Neural cell (in vitro differentiated cells): ENCODE data around the gene MPDZ. TPM values are rescaled to one million over a fixed set of nuclear protein-coding genes. Genes with fewer than 3 reads are reported as not detected.

ENCODE experiments used
- H2AFZ ChIP-seq: fragments of 200-600, 300-800 bp; sonication (generic), shearing (Covaris generic); 2 replicates; pipeline ENCODE4 v1.6.0; 2014; ENCODE audit warnings: low read depth, mild to moderate bottlenecking, antibody characterized with exemption, low read length, moderate library complexity
- H3F3A ChIP-seq: fragments of 200-600 bp; shearing (Covaris generic); 2 replicates; pipeline ENCODE4 v1.6.1; 2016; ENCODE audit warnings: mild to moderate bottlenecking, moderate library complexity, mixed read lengths, antibody characterized with exemption, low read length; ENCODE audit not compliant: insufficient read depth, poor library complexity, severe bottlenecking
- H3K27ac ChIP-seq: fragments of 200-600, 300-800 bp; sonication (generic), shearing (Covaris generic); 2 replicates; pipeline ENCODE4 v1.5.1; 2014; ENCODE audit warnings: mild to moderate bottlenecking, low read length, moderate library complexity
- H3K27me3 ChIP-seq: fragments of 300-800, 200-600 bp; sonication (generic), shearing (Covaris generic); 2 replicates; pipeline ENCODE4 v1.6.0; 2014; ENCODE audit warnings: mild to moderate bottlenecking, low read depth, low read length, moderate library complexity; ENCODE audit not compliant: insufficient read depth
- H3K36me3 ChIP-seq: fragments of 300-800, 200-600 bp; sonication (generic), shearing (Covaris generic); 2 replicates; pipeline ENCODE4 v1.5.1; 2014; ENCODE audit warnings: mild to moderate bottlenecking, antibody characterized with exemption, low read length, moderate library complexity; ENCODE audit not compliant: insufficient read depth
- H3K4me2 ChIP-seq: fragments of 300-800, 200-600 bp; sonication (generic), shearing (Covaris generic); 2 replicates; pipeline ENCODE4 v1.6.0; 2014; ENCODE audit warnings: mild to moderate bottlenecking, low read length
- H3K4me3 ChIP-seq: fragments of 300-800, 200-600 bp; sonication (generic), shearing (Covaris generic); 2 replicates; pipeline ENCODE4 v1.5.1; 2014; ENCODE audit warnings: mild to moderate bottlenecking, low read length, moderate library complexity
- H3K79me2 ChIP-seq: fragments of 200-600 bp; shearing (Covaris generic); replicated peaks from 2 replicates; pipeline ENCODE4 v1.6.0; 2014; ENCODE audit warnings: mild to moderate bottlenecking, low read length, moderate library complexity; ENCODE audit not compliant: insufficient read depth
- H3K9ac ChIP-seq: fragments of 300-800, 200-600 bp; sonication (generic), shearing (Covaris generic); 2 replicates; pipeline ENCODE4 v1.6.1; 2016; ENCODE audit warnings: mild to moderate bottlenecking, low read length, mixed read lengths
- H3K9me2 ChIP-seq: fragments of 200-600 bp; shearing (Covaris generic); 2 replicates; pipeline ENCODE4 v1.6.1; 2016; ENCODE audit warnings: mild to moderate bottlenecking, low read length, mixed read lengths; ENCODE audit not compliant: insufficient read depth
- H3K9me3 ChIP-seq: fragments of 200-600, 300-800 bp; sonication (generic), shearing (Covaris generic); 2 replicates; pipeline ENCODE4 v1.6.1; 2016; ENCODE audit warnings: mild to moderate bottlenecking, mixed run types, low read length, moderate library complexity, mixed read lengths
- H4K20me1 ChIP-seq: fragments of 200-600 bp; shearing (Covaris generic); 2 replicates; pipeline ENCODE4 v1.6.1; 2016; ENCODE audit warnings: mild to moderate bottlenecking, mixed run types; ENCODE audit not compliant: insufficient read depth
- EP300 ChIP-seq: fragments of 450-650 bp; conservative IDR thresholded peaks from 2 replicates; pipeline ENCODE4 v1.6.1; 2014; ENCODE audit warnings: antibody characterized with exemption, mild to moderate bottlenecking, moderate library complexity; ENCODE audit not compliant: poor library complexity, severe bottlenecking
- EZH2 ChIP-seq: fragments of 200-600, 300-800 bp; shearing (Covaris generic), sonication (generic); IDR thresholded peaks from 2 replicates; pipeline ENCODE4 v1.6.1; 2014; ENCODE audit warnings: antibody characterized with exemption, low read length, borderline replicate concordance, mild to moderate bottlenecking; ENCODE audit not compliant: insufficient read depth, poor library complexity, severe bottlenecking
- MXI1 ChIP-seq: fragments of 450-650 bp; conservative IDR thresholded peaks from 2 replicates; pipeline ENCODE4 v1.6.1; 2014; ENCODE audit warnings: antibody characterized with exemption, mild to moderate bottlenecking; ENCODE audit not compliant: poor library complexity, severe bottlenecking
- POLR2AphosphoS5 ChIP-seq: IDR thresholded peaks from 2 replicates; pipeline ENCODE4 v1.6.1; 2012
- RAD21 ChIP-seq: fragments of 450-650 bp; conservative IDR thresholded peaks from 2 replicates; pipeline ENCODE4 v1.6.1; 2014; ENCODE audit warnings: antibody characterized with exemption, mild to moderate bottlenecking, moderate library complexity
- SMC3 ChIP-seq: fragments of 450-650 bp; conservative IDR thresholded peaks from 2 replicates; pipeline ENCODE4 v1.6.1; 2014; ENCODE audit warnings: antibody characterized with exemption, mild to moderate bottlenecking, moderate library complexity; ENCODE audit not compliant: poor library complexity
- TAF1 ChIP-seq: IDR thresholded peaks from 2 replicates; pipeline ENCODE4 v1.6.1; 2012; ENCODE audit warnings: low read depth
- polyA plus RNA-seq: library from polyadenylated mRNA; depleted of rRNA; stranded (reverse); fragments of >200 nt; gene quantifications from 2 replicates; pipeline ENCODE4 v1.2.3, GENCODE V29; 2014
- TF ChIP-seq, protein P1 (sequence below): IDR thresholded peaks from 2 replicates; pipeline ENCODE4 v1.6.1; 2012; ENCODE audit warnings: borderline replicate concordance
- TF ChIP-seq, protein P2 (sequence below): fragments of 450-650 bp; IDR thresholded peaks from 2 replicates; pipeline ENCODE4 v1.5.1; 2014; ENCODE audit warnings: antibody characterized with exemption, mild to moderate bottlenecking, moderate library complexity; ENCODE audit not compliant: poor library complexity, severe bottlenecking

The MPDZ gene
- polyA plus RNA-seq, 1 donor from 2014 or later = 13.1 TPM

DNA sequence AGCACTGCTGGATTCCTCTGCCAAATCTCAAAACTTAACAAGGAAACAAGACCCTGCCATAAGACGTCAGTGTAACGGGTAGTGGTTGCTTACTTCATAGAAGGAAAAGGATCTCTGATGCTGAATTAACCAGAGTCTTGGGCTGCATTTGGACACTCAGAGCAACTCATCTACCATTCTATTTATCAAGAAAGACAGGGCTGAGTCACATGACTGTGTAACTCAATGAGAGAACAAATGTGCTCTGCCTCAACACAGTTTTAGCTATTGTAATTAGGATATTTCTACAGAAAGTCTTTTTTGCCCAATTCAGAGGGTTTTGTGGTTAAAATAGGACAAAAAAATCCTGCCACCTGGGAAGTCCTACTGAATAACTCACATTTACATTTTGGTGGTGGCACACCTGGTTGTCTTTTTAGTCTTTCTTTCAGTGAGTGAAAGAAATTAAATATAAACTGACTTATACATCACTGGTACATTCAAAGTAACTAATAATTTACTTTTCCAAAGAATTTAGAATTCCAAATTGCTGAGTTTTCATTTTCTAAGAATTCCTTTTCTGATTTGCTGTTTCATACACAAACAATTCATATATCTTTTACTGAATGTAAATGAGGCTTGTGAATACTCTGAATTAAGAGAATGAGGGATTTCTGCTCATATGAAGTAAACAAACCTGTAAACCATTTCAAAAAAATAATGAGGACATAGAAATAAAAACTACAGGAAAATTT is 104.4 kb downstream of the MPDZ start:
- no peak overlapping the region for H3K9ac ChIP-seq
- no peak overlapping the region for H3K27ac ChIP-seq
- H3K36me3 ChIP-seq = no peaks in the 10 kb centered on the region
- no peaks in the 10 kb centered on the region for H3F3A ChIP-seq
- H3K4me2 ChIP-seq = no peak overlapping the region
- H3K27me3 ChIP-seq = no peaks in the 10 kb centered on the region
- no peak for TF ChIP-seq EZH2
- TF ChIP-seq MXI1 = no peak
- TF ChIP-seq TAF1 = no peak
- TF ChIP-seq SMC3 = no peak
- TF ChIP-seq RAD21 = no peak
- TF ChIP-seq, protein P1, sequence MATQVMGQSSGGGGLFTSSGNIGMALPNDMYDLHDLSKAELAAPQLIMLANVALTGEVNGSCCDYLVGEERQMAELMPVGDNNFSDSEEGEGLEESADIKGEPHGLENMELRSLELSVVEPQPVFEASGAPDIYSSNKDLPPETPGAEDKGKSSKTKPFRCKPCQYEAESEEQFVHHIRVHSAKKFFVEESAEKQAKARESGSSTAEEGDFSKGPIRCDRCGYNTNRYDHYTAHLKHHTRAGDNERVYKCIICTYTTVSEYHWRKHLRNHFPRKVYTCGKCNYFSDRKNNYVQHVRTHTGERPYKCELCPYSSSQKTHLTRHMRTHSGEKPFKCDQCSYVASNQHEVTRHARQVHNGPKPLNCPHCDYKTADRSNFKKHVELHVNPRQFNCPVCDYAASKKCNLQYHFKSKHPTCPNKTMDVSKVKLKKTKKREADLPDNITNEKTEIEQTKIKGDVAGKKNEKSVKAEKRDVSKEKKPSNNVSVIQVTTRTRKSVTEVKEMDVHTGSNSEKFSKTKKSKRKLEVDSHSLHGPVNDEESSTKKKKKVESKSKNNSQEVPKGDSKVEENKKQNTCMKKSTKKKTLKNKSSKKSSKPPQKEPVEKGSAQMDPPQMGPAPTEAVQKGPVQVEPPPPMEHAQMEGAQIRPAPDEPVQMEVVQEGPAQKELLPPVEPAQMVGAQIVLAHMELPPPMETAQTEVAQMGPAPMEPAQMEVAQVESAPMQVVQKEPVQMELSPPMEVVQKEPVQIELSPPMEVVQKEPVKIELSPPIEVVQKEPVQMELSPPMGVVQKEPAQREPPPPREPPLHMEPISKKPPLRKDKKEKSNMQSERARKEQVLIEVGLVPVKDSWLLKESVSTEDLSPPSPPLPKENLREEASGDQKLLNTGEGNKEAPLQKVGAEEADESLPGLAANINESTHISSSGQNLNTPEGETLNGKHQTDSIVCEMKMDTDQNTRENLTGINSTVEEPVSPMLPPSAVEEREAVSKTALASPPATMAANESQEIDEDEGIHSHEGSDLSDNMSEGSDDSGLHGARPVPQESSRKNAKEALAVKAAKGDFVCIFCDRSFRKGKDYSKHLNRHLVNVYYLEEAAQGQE = no peak
- TF ChIP-seq, protein P2, sequence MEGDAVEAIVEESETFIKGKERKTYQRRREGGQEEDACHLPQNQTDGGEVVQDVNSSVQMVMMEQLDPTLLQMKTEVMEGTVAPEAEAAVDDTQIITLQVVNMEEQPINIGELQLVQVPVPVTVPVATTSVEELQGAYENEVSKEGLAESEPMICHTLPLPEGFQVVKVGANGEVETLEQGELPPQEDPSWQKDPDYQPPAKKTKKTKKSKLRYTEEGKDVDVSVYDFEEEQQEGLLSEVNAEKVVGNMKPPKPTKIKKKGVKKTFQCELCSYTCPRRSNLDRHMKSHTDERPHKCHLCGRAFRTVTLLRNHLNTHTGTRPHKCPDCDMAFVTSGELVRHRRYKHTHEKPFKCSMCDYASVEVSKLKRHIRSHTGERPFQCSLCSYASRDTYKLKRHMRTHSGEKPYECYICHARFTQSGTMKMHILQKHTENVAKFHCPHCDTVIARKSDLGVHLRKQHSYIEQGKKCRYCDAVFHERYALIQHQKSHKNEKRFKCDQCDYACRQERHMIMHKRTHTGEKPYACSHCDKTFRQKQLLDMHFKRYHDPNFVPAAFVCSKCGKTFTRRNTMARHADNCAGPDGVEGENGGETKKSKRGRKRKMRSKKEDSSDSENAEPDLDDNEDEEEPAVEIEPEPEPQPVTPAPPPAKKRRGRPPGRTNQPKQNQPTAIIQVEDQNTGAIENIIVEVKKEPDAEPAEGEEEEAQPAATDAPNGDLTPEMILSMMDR = no peak
- no peak for TF ChIP-seq POLR2AphosphoS5
- TF ChIP-seq EP300 = no peak
- no peaks in the 10 kb centered on the region for H3K9me2 ChIP-seq
- no peak overlapping the region for H3K4me3 ChIP-seq
- no peaks in the 10 kb centered on the region for H3K9me3 ChIP-seq
- no peaks in the 10 kb centered on the region for H3K79me2 ChIP-seq
- H2AFZ ChIP-seq = no peak overlapping the region
- H4K20me1 ChIP-seq = no peaks in the 10 kb centered on the region

DNA sequence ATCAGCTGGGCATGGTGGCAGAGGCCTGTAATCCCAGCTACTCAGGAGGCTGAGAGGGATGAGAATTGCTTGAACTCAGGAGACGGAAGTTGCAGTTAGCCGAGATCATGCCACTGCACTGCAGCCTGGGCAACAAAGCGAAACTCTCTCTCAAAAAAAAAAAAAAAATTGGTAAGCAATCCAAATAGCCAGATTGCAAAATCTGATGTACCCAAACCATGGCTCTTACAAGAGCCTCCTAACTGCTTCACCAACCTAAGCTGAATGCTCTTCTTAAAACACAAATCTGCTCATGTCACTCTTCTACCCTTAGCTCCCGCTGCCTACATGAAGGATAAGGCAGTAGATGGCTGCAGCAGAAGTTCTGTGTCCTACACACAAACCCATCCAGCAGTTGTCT is 105.9 kb downstream of the MPDZ start:
- no peak overlapping the region for H3K4me3 ChIP-seq
- no peak overlapping the region for H3K27ac ChIP-seq
- no peaks in the 10 kb centered on the region for H3K9me2 ChIP-seq
- no peaks in the 10 kb centered on the region for H3K27me3 ChIP-seq
- no peaks in the 10 kb centered on the region for H3K79me2 ChIP-seq
- no peak overlapping the region for H3K4me2 ChIP-seq
- no peaks in the 10 kb centered on the region for H3K9me3 ChIP-seq
- H3K36me3 ChIP-seq = no peaks in the 10 kb centered on the region
- no peak overlapping the region for H3K9ac ChIP-seq
- H4K20me1 ChIP-seq = no peaks in the 10 kb centered on the region
- H2AFZ ChIP-seq = no peak overlapping the region
- TF ChIP-seq POLR2AphosphoS5 = no peak
- no peak for TF ChIP-seq TAF1
- no peak for TF ChIP-seq EP300
- TF ChIP-seq SMC3 = no peak
- TF ChIP-seq RAD21 = no peak
- no peak for TF ChIP-seq EZH2
- TF ChIP-seq, protein P2 = no peak
- TF ChIP-seq MXI1 = no peak
- no peaks in the 10 kb centered on the region for H3F3A ChIP-seq
